GM21360 (cell line): ENCODE data around the gene ATP8A2.

Experiments
- ATAC-seq: cut with Tn5 transposase; IDR thresholded peaks from one replicate; pipeline ENCODE4 v1.9.1; 2021; ENCODE audit warnings: mild to moderate bottlenecking, moderate library complexity; ENCODE audit not compliant: unreplicated experiment

Gene ATP8A2

DNA sequence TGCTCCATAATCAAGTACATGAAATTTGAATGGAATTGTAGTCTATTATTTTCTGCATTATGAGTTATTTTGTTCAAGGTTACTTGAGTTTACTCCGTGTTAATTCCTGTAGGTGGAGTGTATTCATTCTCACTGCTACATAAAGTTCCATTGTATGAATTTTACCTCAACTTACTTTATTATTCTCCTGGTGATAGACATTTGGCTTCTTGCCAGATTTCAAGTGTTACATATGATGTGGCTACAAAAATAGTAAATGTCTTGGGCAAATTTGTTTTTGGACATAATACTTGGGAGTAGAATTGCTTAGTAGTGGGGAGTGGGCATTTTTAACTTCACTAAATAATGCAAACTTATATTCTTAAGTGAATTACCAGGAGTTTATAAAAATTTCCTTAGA, 351.1 kb downstream of the ATP8A2 start:
- no peak for ATAC-seq

DNA sequence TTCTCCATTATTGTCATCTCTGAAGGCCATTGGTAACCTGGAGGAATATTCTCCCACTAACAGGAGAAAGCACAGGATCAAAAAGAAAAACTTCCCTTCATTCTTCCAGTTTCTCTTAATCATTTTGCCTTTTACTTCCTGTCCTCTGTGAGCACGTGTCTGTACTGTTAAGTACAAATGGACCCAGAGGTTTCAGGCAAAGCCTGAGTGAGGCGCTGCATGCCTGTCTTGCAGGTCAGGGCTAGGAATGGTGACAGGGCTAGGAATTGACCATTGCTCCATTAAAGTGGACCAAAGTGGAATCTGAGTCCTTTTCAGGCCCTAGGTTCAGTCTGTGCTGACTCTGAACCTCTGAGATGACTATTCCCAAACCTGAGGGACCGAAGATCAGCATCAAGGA, 353.3 kb downstream of the ATP8A2 start:
- ATAC-seq = no peak

DNA sequence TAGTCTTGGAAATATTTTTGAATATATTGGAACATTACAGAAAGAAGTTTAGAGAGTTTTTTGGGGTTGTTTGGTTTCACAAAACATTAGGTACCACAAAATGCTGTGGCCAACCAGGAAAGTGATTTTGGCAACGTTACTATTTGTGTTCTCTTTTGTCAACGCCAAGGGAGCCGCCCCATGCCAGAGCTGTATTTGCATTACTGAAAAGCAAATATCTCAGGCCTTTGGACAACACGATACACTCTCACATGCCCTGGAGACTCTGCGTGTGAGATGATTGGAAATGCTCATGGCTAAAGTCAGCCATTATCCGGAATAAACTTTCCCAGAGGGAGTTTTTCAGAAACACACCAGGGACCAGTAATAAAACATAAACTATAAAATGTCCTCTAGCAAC, 355.5 kb downstream of the ATP8A2 start:
- ATAC-seq = no peak

DNA sequence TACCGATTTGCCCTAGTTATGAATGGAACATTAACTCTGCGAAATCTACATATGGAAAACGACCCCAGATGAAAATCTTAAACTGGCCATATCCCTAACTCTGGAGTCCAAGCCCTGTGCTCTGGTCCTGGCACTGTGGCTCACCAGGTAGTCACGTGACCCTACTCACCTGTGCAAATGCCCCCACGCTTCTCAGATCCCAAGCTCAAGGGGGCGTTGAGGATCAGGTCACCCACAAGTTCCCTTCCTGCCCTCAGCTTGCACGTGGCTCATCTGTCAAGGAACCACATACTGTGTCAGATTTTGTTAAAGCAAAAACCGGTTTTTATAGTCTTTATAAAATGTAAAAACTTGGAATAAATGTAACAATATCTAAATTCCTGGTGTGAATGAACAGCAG, 356.0 kb downstream of the ATP8A2 start:
- ATAC-seq = no peak

DNA sequence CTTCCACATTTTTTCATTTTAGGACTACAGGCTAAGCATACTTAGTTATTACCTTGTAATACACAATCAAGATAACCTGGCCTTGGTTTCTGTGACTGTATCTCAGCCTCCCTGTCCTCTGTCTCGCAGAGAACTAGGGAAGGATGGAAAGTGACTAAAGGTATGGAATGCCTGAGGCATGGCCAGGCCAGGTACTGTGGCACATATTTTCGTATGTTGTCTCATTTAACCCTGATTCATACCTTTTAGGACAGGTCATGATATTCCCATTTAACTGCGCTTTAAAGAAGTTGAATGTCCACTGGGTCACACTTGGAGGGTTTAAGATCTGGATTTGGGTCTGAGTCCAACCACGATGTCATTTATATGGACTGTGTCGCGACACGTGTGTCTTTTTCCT, 357.4 kb downstream of the ATP8A2 start:
- no peak for ATAC-seq

DNA sequence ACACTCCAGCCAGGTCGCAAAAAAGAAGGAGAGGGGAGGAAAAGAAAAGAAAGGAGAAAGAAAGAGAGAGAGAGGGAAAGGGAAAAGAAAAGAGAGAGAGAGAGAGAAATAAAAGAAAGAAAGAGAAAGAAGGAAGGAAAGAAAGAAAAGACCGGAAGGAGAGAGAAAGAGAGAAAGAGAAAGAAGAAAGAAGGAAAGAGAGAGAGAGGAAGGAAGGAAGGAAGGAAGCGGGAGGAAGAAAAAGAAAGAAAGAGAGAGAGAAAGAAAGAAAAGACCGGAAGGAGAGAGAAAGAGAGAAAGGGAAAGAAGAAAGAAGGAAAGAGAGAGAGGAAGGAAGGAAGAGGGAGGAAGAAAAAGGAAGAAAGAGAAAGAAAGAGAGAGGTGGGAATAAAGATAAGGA, 359.3 kb downstream of the ATP8A2 start:
- no peak for ATAC-seq

DNA sequence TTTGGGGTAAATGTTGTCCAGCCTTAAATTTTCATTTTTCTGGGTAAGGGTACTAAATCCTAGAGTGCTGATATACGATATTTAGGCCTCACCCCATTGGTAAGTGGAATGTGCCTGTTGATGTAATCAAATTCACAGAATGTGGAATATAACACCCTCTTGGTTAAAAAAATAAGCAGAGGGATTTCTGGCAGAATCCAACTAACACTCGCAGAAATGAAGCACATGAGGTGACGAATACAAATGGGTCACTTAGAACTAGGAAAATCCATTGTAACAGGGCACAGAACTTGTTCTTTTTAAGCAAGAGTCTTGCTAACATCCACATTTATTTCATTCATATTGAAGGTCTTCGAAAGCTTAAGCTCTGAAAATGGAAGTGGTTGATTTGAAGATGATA, 359.8 kb downstream of the ATP8A2 start:
- no peak for ATAC-seq

DNA sequence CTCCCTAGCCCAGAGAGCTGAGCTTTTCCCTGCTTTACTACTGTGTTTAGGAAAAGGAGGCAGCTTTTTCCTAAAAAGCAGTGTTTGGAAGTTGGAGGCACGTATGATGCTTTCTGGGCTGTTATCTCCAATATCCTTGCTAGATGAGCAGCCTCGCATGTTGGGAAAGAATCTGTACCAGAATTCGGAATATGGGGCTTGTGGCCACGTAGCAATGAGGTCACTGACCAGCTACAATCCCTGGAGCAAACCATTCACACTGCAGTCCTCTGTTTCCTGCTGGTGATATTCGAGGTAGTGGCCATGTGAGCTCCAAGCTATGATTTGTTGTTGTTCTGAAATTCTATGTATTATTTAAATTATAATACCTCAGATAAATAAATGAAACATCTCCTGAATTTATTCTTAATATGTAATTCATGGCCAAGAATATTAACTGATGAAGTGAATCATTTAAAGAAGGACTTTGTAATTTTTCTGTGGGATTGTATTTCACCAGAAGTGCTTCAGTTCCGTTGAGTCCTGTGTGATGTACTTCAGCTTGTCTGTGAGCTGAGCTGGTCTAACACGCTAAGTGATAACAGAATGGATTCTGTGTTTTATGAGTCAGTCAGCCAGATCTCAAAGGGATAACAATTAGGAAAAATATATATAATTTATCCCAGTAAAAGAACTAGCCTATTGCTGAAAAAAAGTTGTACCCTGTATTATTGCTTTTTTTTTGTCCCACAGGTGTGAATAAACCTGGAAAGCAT, 360.5 kb downstream of the ATP8A2 start:
- ATAC-seq = no peak

DNA sequence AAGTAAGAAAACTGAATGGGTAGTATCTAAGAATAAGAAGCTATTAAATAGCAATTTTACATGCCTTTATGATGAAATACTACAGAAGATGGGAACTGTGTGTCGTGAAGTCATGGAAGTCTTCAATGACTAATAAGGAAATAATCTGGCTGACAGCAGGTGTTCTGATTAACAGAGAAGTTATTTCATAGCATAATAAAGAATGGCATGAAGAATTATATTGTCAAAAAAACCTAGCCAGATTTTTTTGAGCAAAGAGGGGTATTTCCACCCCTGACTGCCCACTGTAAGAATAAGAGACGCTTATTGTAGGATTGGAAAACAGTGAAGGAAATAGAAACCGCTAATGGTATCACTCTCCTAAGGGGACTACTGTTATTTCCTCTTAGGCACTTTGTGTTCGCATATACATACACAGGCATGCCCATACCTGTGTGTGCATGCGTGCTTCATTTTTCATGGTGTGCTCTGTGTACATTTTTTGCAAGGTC, 361.3 kb downstream of the ATP8A2 start:
- no peak for ATAC-seq

DNA sequence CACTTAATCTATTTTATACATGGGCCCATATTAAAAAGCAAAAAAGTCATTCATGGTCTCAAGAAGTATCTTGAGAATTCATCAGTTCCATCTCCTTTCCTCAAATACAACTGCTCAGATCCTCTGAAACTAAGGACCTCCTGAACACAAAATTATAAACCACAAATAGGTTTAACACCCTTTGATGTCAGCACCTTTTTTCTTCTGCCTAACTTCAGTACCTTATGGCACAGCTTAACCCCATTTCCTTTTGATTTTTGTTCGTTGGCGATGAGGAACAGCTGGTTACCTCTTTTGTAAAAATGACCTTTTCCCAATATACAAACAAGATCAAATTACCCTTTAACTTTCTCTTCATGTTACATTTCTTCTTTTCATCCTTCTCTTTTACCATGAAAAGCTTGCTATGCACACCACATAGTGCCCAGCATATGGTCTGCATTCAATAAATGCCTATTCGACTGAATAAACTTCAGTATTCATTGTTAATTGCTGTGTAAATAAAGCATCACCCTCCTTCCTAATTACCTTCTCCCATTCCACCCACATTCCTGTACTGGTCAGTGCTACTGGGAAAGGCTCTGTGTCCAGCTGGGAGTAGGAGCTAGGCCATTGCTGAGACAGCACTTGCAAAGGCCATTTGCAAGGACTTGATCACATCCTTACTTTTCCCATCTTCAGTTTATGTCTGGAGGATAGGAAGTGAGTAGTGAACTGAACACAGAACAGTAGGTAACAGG, 362.1 kb downstream of the ATP8A2 start:
- no peak for ATAC-seq

DNA sequence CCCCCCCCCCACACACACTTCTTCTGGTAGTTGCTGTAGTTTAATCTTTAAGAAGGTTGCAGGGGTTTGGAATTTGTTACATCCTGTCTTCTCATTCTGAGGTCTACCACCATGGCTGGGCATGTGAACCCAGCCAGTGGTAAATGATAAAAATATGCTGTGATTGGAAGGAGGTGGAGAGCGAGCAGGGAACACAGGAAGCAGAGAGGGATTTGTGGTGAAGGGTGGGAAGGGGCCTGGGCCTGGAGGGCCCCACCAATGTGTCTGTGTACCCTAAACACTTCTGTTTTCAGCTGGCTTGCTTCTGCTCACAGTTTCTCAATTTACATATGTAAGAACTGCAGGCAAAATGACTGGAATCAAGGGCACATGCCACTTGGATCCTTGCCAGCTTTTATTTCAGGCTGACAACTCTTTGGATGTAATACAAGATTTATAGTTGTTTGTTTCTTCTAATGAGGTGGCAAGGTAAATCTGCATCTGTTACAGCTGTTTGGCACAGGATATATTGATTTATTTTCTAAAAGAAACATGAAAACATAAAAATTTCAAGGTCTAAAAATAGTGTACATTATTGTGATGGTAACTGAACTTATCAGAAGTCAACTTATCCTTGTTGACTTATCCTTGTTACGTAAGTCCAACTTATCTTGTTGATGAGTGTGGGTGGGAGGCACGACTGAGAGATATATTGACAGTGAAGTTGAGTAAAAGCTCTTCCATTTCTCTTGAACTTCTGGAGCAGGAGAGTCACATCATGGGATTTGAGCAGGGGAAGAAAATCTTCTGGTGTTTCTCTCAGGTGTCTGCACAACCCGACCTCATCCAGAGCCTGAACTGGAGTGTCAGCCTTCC, 366.8 kb downstream of the ATP8A2 start:
- no peak for ATAC-seq

DNA sequence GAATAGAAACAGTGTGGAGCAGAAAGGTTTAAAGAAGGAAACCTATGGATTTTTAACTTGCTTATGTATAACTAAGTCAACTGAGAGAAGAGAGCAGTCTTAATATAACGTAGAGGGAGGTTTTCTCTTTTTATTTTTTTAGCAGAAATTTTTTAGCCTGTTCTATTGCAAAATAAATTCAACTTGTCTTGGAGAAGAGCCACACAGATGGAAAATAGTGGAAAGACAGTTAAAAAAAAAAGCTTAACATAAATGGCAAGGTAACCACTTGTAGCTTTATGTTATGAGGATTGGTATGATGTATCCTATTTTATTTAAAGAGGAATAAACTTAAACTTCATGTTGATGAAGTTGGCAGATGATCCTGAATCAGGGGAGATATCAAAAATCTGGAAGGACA, 367.6 kb downstream of the ATP8A2 start:
- ATAC-seq = no peak

DNA sequence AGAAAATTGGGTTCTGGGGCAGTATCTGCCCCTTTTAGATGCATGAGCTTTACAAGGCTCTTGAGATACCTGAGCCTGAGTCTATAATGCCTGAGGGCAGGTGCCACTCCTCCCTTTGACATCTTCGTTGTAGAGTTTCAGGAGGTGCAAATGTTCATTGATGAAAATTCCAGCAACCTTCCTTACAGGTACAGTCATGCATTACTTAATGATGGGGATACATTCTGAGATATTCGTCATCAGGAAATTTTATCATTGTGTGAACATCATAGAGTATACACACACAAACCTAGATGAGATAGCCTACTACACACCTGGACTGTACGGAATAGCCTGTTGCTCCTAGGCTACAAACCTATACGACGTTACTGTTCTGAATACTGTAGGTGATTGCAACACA, 370.0 kb downstream of the ATP8A2 start:
- no peak for ATAC-seq

DNA sequence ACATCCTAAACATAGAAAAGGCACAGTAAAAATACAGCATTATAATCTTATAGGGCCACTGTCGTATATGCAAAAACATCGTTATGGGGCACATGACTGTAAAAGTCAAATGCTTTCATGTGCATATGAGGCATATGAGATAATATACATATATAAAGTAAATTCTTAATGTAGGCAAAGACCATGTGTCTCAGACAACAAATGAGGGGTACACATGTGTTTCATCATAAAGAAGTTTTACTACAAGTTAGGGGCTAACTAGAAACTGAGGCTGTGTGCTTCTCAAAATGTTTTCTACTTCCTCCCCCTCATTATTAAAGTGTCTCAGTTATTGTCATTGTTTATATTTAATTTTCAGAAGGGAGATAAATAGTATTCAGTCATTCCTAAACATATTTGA, 370.4 kb downstream of the ATP8A2 start:
- no peak for ATAC-seq

DNA sequence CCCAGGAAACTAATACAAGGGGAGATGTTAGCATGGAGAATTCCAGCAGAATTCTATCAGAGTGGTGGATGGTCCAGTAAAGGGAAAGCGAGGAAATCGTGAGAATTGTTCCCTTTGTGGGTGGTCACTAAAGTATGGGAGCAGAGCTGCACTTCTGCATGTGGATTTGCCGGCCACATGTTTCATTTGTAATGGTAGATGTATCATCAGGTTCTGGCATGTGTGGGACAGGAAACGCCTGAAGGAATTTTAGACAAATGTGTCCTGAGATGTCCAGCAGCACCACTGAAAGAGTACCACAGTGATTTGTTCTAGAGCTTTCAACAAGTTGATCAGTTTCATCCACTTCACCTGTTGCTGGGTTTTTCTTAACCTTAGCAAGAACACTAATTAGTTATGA, 371.6 kb downstream of the ATP8A2 start:
- ATAC-seq = no peak

DNA sequence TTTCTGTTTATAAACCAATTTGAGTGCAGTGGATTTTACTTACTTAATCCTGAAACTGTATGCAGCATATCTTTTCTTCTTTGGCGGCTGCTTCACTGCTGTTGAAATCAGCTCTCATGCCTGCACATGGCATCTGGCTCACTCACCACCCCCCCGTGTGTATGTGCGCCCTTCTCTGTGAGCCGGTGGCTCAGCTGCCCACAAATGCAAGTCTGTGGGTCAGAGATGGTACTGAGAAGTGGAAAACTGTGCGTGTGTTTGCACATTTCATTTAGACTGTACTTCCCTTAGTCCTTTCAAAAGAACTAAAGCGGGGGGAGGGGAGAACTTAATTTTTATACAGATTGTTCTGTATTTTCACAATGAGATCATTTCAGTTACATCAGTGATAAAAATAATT, 372.4 kb downstream of the ATP8A2 start:
- no peak for ATAC-seq

DNA sequence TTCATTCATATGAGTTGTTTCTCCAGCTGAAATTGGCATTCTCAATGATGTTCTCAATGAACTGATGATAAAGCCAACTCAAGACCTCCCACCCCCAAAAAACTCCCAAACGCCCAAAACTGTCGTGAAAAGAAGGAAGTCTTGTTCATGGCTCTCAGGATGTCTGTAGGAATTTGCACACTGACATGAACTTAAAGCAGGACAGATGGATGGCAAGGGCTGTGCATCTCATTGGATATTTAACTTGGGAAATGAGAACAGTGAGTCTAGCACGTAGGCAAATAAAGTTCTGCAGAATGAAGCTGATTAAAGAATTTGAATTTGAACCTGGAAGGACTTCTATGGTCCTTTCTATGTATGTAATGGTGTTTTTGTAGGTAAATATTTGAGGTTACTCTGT, 374.4 kb downstream of the ATP8A2 start:
- ATAC-seq = no peak

DNA sequence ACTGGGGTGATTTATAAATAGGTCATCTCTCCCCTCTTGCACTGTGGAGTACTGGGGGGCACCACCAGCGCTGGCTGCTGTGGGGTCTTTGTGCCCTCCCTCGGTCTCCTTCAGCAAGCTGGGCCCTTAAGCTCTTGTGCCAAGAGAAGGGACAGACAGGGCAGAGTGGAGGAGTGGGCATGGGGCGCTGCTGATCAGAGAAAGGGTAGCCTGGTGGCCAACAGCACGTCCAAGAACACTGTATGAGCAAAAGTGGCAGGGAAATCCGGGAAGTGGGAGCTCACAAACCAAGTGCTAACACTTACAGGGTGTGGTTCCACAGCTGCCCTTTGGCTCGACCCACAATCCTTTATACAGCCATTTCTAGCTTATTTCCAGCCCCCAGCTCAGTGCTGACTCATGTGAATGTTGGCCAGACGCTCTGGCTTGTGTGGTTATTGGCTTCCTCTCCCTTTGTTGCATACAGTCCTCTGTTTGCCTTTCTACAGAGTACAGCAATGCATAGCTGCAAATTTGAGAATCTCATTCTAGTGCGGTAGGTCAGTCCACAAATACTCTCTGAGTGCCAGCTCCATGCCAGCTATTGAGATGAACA, 381.3 kb downstream of the ATP8A2 start:
- ATAC-seq = no peak

DNA sequence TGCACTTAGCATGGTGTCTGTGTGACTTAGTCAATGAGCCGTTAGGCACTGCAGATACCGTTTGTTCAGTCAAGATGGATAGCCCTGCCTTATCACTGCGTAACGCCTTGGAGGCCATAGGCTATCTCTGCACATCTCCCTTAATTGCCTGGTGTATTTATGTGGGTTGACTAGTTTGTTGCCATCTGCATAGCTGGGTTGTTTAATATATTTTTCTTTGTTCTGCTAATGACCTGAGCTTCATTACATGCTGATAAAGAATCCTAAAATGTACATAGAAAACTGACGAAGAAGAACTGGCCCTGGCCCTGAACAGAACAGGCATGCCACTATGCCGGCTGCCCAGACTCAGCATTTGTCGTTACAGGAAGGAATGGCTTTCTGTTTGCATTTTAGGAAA, 382.2 kb downstream of the ATP8A2 start:
- ATAC-seq = no peak

DNA sequence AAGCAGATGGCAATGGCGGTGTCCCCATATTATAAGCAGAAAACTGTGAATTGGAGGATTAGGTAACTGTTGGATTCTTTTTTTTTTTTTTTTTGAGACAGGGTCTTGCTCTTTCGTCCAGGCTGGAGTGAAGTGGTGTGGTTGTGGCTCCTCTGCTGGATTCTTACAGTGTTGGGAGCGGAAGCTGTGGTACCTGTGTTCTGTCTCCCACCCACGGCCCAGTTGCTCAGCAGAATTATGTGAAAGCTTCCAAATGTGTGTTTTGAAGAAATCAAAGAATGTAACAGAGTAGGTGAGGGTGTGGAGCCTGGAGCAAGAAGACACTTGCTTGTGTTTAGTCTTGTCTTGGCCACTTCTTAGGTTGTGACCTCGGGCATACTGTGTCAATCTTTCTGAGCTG, 384.5 kb downstream of the ATP8A2 start:
- ATAC-seq = no peak

DNA sequence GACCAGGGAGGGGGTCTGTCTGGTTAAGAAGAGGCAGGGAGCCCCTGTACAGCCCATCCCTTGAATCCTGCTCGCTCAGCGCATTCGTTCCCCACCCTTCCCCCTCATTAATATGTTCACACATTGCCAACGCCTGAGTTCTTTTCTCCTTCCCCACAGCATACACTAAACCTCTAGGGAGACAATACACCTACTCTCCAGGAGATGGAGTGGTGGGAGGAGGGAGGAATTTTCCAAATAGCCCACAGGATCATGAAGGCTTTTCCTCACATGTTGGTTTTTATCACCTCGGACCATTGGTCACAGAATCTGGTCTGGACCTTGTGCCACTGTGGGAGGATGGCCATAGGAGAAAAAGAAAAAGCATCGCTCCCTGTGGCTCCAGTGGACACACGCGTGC, 385.1 kb downstream of the ATP8A2 start:
- no peak for ATAC-seq
